Ishikawa (cell line): Measurements from ENCODE around the gene PFDN5.
A peak's percentile ranks its signal among the peaks of the same experiment; 100 is the strongest.

Experiments
- CEBPB ChIP-seq: IDR thresholded peaks from 2 replicates; pipeline ENCODE4 v1.6.1; 2012
- CREB1 ChIP-seq: IDR thresholded peaks from 2 replicates; pipeline ENCODE4 v1.6.1; 2012; ENCODE audit warnings: low read depth
- EGR1 ChIP-seq: IDR thresholded peaks from 2 replicates; pipeline ENCODE4 v1.6.1; 2012
- EP300 ChIP-seq: IDR thresholded peaks from 2 replicates; pipeline ENCODE4 v1.6.1; 2012; ENCODE audit warnings: borderline replicate concordance
- FOXM1 ChIP-seq: IDR thresholded peaks from 2 replicates; pipeline ENCODE4 v1.6.1; 2012; ENCODE audit warnings: low read depth, borderline replicate concordance
- MAX ChIP-seq: IDR thresholded peaks from 2 replicates; pipeline ENCODE4 v1.6.1; 2012
- NFIC ChIP-seq: IDR thresholded peaks from 2 replicates; pipeline ENCODE4 v1.6.1; 2012
- RAD21 ChIP-seq: IDR thresholded peaks from 2 replicates; pipeline ENCODE4 v1.6.1; 2012; ENCODE audit warnings: low read depth
- REST ChIP-seq: IDR thresholded peaks from 2 replicates; pipeline ENCODE4 v1.6.1; 2012; ENCODE audit warnings: low read depth, mild to moderate bottlenecking
- TAF1 ChIP-seq: IDR thresholded peaks from 2 replicates; pipeline ENCODE4 v1.6.1; 2012; ENCODE audit warnings: low read depth, mild to moderate bottlenecking
- TCF12 ChIP-seq: IDR thresholded peaks from 2 replicates; pipeline ENCODE4 v1.6.1; 2012; ENCODE audit warnings: low read depth
- TEAD4 ChIP-seq: IDR thresholded peaks from 2 replicates; pipeline ENCODE4 v1.6.1; 2012
- USF1 ChIP-seq: IDR thresholded peaks from 2 replicates; pipeline ENCODE4 v1.6.1; 2012
- YY1 ChIP-seq: IDR thresholded peaks from 2 replicates; pipeline ENCODE4 v1.6.1; 2012; ENCODE audit warnings: low read depth
- ZBTB7A ChIP-seq: IDR thresholded peaks from 2 replicates; pipeline ENCODE4 v1.6.1; 2012; ENCODE audit warnings: low read depth

The PFDN5 gene

GRCh38 chr12:53274445-53274844 is 20.9 kb upstream of the PFDN5 start:
- TF ChIP-seq CEBPB (no peak), RAD21 (no peak), REST (no peak), YY1 (no peak), CREB1 (no peak), EGR1 (no peak), FOXM1 (no peak), TAF1 (no peak), TEAD4 (no peak), MAX (no peak), ZBTB7A (no peak), EP300 (no peak), TCF12 (no peak), USF1 (no peak), NFIC (no peak)

- TF ChIP-seq EGR1 (no peak), ZBTB7A (no peak), TEAD4 (no peak), REST (no peak), USF1 (no peak), YY1 (no peak), CEBPB (no peak), FOXM1 (no peak), TCF12 (no peak), MAX (no peak), EP300 (no peak), CREB1 (no peak), TAF1 (no peak), RAD21 (no peak), NFIC (no peak)
Observed at GRCh38 chr12:53276511-53276910, 18.8 kb upstream of the PFDN5 start.

GRCh38 chr12:53277981-53278380 is 17.4 kb upstream of the PFDN5 start:
- TF ChIP-seq TEAD4 (no peak), EGR1 (no peak), TAF1 (no peak), NFIC (no peak), CREB1 (no peak), USF1 (no peak), RAD21 (no peak), EP300 (no peak), ZBTB7A (no peak)

- TF ChIP-seq EP300 (no peak), CEBPB (peak; percentile 62), TEAD4 (0 out of 2 replicates have a peak, but pooled peaks have one; percentile 14), YY1 (no peak)
Observed at GRCh38 chr12:53279283-53279869, 16.0 kb upstream of the PFDN5 start.

- TF ChIP-seq YY1 = no peak
- no peak for TF ChIP-seq FOXM1
- no peak for TF ChIP-seq EGR1
- TF ChIP-seq CREB1 = no peak
- TF ChIP-seq TCF12 = no peak
Observed at GRCh38 chr12:53279888-53280498, 15.3 kb upstream of the PFDN5 start.

GRCh38 chr12:53286448-53286847 is 8.9 kb upstream of the PFDN5 start:
- TF ChIP-seq ZBTB7A (no peak), YY1 (no peak), EP300 (no peak), NFIC (no peak), USF1 (no peak), FOXM1 (no peak), RAD21 (no peak), TEAD4 (no peak), EGR1 (no peak), TCF12 (no peak), CREB1 (no peak), REST (no peak), TAF1 (no peak), CEBPB (no peak), MAX (no peak)
